Measurements from ENCODE around the gene CES4A.
"Not testable (repeated sequence)": the region's sequence is repeated elsewhere in the genome, so short reads cannot be mapped to it uniquely, and the experiment has no call there.

Gene CES4A

DNA sequence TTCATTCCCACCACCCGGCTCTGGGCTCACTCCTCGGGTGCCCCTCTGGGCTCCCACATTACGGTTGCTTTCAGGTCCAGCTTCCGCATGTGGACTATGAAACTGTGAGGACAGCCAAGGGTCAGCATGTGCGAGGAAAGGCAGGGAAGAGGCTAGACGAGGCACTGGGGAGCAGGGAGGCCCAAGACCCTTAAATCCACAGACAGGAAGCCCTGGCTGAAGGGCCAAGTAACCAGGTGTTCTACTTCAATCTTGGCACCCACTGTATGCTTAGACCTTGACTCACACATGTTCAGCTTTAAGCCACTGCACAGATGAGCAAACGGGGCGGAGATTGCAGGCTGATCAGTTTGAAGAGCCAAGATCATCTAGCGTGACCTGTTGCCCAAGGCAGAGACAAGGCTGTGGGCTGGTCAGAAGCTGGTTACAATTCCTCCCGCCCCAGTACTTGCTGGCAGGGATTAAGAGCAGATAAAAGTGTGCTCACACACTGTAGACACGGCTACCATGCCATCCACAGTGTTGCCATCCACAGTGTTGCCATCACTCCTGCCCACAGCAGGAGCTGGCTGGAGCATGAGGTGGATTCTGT, at the start of gene CES4A:
Gene CES4A (plus strand): TSS at position 393 of the 592 bp plus-strand sequence. CDS start 184 bp downstream, at position 577.
- no peak for FAIRE-seq

DNA sequence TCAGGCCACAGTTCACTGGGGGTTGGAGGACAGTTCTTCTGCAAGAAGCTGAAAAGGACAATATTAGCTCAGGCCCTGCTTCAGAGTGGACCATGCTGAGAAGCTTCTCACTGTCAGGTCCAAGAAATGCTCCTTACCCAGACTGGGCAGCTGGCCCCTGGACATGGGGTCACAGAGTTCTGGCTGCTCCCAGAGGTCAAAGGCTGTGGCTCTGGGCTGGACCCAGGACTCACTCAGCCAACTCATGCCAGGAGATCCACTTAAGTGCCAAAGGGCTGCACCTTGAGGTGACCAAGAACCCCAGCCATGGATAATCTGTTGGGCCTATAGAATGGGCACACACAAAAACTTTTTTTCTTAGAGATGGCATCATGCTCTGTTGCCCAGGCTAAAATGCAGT, 49.0 kb upstream of the CES4A start:
- no peak for FAIRE-seq

DNA sequence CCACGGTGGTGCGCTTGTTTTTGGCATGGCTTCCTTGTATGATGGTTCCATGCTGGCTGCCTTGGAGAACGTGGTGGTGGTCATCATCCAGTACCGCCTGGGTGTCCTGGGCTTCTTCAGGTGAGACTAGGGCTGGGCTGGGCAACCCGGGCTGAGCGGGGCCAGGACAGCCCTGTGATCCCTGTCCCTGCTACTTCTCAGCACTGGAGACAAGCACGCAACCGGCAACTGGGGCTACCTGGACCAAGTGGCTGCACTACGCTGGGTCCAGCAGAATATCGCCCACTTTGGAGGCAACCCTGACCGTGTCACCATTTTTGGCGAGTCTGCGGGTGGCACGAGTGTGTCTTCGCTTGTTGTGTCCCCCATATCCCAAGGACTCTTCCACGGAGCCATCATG, 48.2 kb upstream of the CES4A start:
- FAIRE-seq, result no peak

DNA sequence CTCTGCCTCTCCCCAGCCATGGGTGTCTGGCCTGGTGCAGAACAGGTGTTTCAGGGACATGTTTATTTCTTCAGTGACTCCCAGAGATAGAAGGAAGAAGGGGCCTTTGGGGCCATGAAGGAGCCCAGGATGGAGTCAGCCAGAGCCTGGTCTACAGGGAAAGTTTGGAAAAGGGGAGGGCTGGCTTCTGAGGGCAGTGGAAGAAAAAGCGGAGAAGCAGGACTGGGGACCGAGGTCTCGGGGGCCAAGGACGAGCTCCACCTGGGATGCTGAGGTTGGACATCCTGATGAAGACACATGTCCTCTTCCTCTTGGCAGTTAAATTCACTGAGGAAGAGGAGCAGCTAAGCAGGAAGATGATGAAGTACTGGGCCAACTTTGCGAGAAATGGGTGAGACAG, 45.4 kb upstream of the CES4A start:
- no peak for FAIRE-seq

DNA sequence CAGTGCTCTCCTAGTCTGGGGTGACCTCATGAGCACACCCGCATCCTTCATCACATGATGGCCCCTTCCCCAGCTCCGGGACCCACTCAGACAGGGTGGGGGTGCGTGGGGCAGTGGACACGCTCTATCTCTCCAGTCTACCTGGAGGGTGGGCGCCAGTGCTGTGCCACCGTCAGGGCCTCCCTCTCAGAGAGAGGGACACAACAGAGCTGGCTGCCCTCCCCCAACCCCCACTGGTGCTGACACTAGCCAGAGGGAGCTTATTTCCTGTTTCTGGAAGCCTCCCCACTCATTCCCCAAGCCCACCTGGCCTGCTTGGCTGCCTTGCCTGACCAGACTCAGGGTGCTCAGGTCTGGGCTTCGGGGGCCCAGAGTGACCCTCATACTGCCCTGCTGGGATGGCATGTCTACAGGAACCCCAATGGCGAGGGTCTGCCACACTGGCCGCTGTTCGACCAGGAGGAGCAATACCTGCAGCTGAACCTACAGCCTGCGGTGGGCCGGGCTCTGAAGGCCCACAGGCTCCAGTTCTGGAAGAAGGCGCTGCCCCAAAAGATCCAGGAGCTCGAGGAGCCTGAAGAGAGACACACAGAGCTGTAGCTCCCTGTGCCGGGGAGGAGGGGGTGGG, 44.8 kb upstream of the CES4A start:
- no peak for FAIRE-seq

DNA sequence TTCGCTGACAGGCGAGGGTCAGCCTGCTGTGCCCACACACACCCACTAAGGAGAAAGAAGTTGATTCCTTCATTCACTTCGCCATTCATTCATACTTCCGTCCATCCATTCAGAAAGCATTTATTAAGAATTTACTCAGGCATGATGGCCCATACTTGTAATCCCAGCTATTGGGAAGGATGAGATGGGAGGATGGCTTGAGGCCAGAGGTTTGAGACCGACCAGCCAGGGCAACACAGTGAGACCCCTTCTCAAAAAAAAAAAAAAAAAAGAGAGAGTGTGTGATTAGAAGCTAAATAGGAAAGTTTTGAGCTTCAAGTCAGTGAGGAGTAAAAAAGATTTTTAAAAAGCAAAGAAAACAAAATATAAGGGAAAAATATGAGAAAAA, 44.3 kb upstream of the CES4A start:
- no peak for FAIRE-seq

DNA sequence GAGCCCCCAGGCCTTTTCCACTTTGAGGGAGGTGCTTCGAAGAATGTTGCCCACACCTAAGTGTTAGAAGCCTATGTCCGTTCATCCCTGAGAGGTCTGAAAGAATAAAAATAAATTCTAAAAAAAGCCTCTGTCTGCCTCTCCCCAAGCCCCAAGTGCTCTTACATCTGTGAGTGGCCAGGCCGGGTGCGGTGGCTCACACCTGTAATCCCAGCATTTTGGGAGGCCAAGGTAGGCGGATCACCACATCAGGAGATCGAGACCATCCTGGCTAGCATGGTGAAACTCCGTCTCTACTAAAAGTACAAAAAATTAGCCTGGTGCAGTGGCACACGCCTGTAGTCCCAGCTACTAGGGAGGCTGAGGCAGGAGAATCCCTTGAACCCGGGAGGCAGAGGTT, 43.4 kb upstream of the CES4A start:
- not testable (repeated sequence) for FAIRE-seq

DNA sequence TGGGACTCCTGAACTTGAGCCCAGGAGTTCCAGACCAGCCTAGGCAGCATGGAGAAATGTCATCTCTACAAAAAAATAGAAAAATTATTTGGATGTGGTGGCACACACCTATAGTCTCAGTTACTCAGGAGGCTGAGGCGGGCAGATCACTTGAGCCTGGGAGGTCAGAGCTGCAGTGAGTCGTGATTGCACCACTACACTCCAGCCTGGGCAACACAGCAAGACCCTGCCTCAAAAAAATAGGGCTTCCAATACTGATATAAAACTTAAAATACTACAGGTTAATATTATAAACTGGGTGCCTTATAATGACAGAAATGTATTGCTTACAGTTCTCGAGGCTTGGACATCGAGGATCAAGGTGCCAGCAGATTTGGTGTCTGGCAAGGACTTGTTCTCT, 42.5 kb upstream of the CES4A start:
- no peak for FAIRE-seq

DNA sequence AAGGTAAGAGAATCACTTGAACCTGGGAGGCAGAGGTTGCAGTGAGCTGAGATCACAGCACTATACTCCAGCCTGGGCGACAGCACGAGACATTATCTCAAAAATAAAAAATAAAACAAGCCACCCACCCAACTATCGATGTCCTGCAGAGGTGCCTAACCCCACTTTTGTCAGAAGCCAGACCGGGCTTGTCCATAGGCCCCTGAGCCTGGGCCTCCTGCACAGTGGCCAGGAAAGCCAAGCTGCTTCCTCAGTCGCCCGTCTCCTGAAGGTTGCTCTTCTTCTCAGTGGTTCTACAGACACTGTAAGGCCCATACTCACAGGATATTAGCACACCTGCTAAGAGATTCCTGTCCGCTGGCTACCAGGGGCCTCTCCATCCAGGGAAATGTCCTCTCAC, 41.8 kb upstream of the CES4A start:
- no peak for FAIRE-seq

DNA sequence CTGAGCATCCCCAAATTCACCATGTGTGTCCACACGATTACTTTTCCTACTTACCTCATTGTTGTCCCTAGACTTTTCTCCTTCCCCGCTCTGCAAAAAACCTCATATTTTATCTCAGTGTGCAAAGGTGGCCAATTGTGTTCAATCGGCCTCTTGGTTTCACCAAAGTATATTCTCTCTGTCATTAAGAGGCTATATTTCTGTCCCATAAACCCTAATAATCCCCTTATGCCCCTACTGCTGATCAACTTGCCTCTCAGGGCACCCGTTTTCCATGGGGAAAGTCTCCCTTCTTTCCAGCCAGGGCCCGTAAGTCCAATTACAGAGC, 41.5 kb upstream of the CES4A start:
- FAIRE-seq, result no peak

DNA sequence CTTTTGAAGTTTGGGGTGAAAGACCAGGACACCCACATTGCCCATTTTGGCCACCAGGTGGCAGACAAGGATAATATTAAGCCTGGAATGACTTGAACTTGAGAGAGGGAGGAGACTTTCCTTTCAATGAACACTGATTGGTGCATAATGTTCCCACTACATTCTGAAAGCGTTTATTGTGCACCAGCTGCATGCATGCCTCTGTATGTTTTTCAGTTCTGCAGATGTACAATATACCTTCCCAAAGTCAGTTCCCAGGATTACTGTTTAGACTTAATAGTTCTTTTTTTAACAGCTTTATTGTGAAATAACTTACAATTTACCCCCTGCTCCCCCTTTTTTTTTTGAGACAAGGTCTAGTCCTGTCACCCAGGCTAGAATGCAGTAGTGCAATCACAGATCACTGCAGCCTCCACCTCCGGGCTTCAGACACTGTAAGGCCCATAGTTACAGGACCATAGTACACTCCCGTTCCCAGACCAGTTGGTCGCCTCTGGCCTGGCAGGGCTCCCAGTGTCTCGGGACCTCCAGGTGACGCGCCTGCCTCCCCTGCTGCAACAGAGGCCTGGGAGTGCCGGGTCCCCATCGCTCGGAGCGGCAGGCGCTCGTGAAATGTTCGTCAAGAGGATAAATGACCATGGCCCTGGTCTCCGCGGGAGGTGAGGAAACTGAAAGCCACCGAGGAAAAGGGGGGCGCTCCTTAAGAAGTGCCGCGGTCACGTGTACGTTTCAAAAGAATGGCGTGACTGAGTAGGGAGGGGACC, 40.9 kb upstream of the CES4A start:
- peak; percentile 95 for FAIRE-seq

DNA sequence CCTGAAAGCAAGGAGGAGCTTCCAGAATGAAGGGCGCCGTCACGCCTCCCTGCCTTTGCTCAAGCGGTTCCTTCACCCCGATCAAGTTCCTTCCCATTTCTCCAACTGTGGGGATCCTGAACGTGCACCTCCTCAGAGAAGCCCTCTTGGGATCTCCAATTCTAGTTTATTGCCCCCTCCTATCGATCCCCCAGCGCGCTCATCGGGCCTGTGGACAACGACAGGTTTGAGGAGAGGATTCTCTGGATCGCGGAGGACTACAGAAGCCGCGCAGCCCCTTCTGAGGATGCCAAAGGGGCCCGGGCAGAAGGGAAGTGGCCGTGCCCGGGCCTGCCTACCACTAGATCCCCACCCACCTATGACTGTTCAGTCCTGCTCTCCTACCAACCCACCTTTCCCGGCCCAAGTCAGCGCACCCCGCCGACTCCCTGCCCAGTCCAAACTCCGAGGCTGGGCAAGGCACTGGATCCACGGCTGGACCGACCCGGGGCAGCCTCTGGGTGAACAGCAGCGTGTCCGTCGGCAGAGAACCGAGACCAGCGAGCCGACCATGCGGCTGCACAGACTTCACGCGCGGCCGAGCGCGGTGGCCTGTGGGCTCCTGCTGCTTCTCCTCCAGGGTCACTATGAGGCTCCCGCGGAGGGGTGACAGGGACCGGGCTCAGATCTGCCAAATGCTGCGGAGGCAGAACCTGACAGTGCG, 40.1 kb upstream of the CES4A start:
- no peak for FAIRE-seq

DNA sequence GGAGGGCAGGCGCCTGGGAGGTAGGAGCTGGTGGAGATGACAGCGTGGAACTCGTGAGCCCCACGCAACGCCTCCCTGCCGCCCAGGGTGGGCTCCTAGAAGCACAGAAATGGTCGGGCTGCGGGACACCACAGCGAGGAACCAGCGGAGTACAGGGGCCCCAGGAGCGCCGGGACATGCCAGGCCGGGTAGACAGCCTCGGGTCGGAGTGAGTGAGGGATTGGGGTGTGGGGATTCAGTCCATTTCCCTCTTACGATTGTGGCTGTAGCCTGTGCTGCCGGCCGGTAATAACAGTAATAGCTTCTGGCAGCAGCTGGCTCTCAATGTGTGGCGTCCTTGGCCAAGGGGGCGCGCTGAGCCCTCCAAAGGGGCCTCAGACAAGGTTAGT, 39.6 kb upstream of the CES4A start:
- no peak for FAIRE-seq

DNA sequence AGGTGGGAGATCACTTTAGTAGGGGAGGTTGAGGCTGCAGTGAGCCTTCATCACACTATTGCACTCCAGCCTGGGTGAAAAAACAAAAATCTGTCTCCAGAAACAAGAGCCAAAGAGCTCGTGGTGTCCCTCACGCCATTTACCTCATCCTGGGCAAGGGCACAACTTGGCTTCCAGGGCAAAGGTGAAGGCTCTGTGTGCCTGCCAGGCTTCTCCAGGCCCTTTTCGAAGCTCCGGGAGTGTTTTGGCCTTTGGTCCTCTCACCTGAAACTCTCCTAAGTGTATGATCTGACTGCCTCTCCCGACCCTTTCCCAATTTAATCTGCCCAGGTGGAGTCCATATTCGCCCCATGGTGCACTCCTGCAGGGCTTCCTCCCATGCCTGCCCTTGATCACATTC, 38.9 kb upstream of the CES4A start:
- no peak for FAIRE-seq

DNA sequence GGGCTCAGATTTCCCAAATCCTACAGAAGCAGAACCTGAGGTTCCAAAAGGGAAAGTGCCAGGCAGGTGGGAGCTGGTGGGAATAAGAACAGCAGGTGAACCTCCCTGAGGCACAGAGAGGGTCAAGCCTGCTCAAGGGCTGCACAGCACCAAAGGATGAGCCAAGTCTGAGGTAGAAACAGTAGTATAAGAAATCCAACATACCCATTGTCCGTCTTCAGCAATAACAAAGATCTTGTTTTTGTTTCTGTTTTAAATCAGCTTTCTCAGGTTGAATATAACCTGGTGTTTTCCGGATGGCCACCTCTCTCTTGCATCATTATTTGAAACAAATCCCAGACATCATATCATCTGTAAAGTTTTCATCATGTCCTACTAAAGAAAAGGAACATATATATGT, 38.0 kb upstream of the CES4A start:
- FAIRE-seq, result no peak

DNA sequence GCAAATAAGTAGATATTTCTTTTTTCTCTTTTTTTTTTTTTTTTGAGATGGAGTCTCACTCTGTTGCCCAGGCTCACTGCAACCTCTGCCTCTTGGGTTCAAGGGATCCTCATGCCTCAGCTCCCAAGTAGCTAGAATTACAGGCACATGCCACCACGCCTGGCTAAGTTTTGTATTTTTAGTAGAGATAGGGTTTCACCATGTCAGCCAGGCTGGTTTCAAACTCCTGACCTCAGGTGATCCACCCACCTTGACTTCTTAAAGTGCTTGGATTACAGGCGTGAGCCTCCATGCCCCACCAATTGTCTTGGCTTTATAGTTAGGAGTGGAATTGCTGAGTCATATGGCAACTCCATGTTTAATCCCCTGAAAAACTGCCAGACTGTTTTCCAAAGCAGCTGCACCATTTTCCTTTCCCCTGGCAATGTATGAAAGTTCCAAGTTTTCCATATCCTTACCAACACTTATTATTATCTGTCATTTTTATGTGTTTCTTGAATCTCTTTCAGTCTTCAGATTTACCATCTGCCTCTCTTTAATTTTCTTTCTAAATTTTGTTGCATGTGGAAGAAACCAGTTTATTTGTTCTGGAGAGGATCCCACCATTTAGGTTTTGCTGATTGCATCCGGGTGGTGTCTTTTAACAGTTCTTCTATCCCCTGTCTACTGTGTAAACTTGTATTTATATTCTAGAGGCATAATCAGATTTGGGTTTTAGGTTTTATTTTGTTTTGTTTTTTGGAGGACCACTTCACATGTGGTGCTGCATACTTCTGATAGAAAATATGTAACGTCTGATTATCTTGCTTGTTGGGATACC, 37.2 kb upstream of the CES4A start:
- FAIRE-seq, result no peak

DNA sequence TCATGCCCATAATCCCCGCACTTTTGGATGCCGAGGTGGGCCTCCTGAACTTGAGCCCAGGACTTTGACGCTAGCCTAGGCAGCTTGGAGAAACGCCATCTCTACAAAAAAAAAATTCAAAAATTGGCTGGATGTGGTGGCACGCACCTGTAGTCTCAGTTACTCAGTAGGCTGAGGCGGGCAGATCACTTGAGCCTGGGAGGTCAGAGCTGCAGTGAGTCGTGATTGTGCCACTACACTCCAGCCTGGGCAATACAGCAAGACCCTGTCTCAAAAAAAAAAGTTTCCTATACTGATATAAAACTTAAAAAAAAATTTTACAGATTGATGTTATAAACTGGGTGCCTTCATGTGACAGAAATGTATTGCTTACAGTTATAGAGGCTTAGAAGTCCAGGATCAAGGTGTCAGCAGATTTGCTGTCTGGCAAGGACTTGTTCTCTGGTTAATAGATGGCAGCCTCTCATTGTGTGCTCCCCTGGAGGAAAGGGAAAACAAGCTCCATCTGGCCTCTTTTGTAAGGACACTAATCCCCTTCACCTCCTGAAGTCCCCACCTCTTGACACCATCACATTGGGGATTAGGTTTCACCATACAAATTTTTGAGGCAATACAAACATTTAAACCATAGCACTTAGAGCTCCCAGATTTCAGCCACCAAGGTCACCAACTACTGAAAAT, 35.8 kb upstream of the CES4A start:
- peak; percentile 51 for FAIRE-seq

DNA sequence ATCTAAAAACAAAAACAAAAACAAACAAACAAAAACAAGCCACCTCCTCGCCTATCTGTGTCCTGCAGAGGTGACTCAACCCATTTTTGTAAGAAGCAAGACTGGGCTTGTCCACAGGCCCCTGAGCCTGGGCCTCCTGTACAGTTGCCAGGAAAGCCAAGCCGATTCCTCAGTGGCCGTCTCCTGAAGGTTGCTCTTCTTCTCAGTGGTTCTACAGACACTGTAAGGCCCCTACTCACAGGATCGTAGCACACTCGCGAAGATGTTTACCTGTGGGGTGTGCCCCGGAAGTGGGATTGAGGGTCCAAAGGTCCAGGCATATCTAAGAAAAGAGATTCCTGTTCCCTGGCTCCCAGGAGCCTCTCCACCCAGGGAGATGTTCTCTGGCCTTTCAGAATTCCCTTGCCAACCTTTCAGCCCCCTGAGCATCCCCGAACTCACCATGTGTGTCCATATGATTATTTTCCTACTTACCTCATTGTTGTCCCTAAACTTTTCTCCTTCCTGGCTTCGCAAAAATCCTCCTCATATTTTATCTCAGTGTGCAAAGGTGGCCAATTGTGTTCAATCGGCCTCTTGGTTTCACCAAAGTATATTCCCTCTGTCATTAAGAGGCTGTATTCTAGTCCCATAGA, 34.8 kb upstream of the CES4A start:
- no peak for FAIRE-seq

DNA sequence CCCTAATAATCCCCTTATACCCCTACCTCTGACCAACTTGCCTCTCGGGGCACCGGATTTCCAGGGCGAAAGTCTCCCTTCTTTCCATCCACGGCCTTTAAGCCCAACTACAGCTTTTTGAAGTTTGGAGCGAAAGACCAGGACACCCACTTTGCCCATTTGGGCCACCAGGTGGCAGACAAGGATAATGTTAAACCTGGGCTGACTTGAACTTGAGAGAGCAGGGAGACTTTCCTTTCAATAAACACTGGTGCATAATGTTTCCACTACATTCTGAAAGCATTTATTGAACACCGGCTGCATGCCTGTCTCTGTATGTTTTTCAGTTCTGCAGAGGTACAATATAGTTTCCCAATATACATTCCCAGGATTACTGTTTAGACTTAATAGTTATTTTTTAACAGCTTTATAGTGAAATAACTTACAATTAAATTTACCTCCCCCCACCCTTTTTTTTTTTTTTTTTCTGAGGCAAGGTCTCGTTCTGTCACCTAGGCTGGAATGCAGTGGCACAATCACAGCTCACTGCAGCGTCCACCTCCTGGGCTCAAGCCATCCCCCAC, 34.2 kb upstream of the CES4A start:
- peak; percentile 81 for FAIRE-seq

DNA sequence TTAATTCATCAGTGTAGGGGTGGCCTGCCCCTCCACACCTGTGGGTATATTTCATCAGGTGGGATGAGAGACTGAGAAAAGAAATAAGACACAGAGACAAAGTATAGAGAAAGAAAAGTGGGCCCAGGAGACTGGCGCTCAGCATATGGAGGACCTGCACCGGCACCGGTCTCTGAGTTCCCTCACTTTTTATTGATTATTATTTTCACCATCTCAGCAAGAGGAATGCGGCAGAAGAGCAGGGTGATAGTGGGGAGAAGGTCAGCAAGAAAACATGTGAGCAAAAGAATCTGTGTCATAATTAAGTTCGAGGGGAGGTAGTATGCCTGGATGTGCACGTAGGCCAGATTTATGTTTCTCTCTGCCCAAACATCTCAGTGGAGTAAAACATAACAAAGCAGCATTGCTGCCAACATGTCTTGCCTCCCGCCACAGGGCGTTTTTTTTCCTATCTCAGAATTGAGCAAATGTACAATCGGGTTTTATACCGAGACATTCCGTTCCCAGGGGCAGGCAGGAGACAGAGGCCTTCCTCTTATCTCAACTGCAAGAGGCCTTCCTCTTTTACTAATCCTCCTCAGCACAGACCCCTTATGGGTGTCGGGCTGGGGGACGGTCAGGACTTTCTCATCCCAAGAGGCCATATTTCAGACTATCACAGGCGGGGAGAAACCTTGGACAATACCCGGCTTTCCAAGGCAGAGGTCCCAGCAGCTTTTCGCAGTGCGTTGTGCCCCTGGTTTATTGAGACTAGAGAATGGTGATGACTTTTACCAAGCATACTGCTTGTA, 32.8 kb upstream of the CES4A start:
- FAIRE-seq, result not testable (repeated sequence)

DNA sequence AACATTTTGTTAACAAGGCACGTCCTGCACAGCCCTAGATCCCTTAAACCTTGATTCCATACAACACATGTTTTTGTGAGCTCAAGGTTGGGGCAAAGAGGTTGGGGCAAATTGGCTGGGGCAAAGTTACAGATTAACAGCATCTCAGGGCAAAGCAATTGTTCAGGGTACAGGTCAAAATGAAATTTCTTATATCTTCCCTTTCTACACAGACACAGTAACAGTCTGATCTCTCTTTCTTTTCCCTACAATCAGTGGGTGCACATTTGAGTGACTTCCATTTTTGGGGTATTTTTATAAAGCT, 32.3 kb upstream of the CES4A start:
- FAIRE-seq, result not testable (repeated sequence)

Measured in islet of Langerhans (tissue), 1 donor.